IMR-90 (cell line): Measurements from ENCODE around the gene FUT2. TPM values are rescaled to one million over a fixed set of nuclear protein-coding genes. Genes with fewer than 3 reads are reported as not detected.

ENCODE experiments used
- ATAC-seq: fragments of 200-7000 bp; cut with Tn5 transposase; 2 replicates; pipeline ENCODE4 v1.9.1; 2020; ENCODE audit warnings: low read depth, mild to moderate bottlenecking, moderate library complexity
- BruUV-seq: library from RNA; stranded (reverse); fragments of 400-500 nt; replicated peaks from 2 replicates; lab custom pipeline; 2021; lab: Mats Ljungman, UMichigan
- CTCF ChIA-PET: fragments of 300-600 bp; formaldehyde crosslinking; extraction: SDS; loops from one replicate; lab custom pipeline; 2021; ENCODE audit warnings: antibody characterized with exemption; lab: Yijun Ruan, JAX
- POLR2A ChIA-PET: fragments of 300-600 bp; sonication (Branson Sonifier 250); formaldehyde crosslinking; loops from one replicate; lab custom pipeline; 2022; ENCODE audit warnings: antibody characterized with exemption; ENCODE audit not compliant: unreplicated experiment; lab: Charles Lee
- DNase-seq: peaks from one replicate; pipeline ENCODE4 v3.0.0; 2013
- H2AFZ ChIP-seq: replicated peaks from 2 replicates; pipeline ENCODE3; 2013; ENCODE audit warnings: low read length, mild to moderate bottlenecking; ENCODE audit not compliant: poor library complexity
- H2AK5ac ChIP-seq: 2 replicates; pipeline ENCODE4 v1.6.1; 2013; ENCODE audit warnings: low read depth, low read length, inconsistent platforms
- H2AK9ac ChIP-seq: replicated peaks from 2 replicates; pipeline ENCODE3; 2013; ENCODE audit warnings: mild to moderate bottlenecking, low read depth, low read length, moderate library complexity; ENCODE audit not compliant: poor library complexity
- H2BK120ac ChIP-seq: 2 replicates; pipeline ENCODE4 v1.6.1; 2013; ENCODE audit warnings: low read depth, low read length, inconsistent platforms
- H2BK15ac ChIP-seq: 3 replicates; pipeline ENCODE4 v1.6.1; 2013; ENCODE audit warnings: low read depth, low read length, inconsistent platforms
- H2BK20ac ChIP-seq: 2 replicates; pipeline ENCODE4 v1.6.1; 2013; ENCODE audit warnings: low read depth, mild to moderate bottlenecking, inconsistent platforms, low read length, moderate library complexity
- H2BK5ac ChIP-seq: 2 replicates; pipeline ENCODE4 v1.6.1; 2013; ENCODE audit warnings: mild to moderate bottlenecking, low read depth, low read length, inconsistent platforms; ENCODE audit not compliant: poor library complexity, severe bottlenecking
- H3K14ac ChIP-seq: replicated peaks from 2 replicates; pipeline ENCODE4 v1.6.1; 2013; ENCODE audit warnings: low read depth, low read length, inconsistent platforms
- H3K18ac ChIP-seq: 2 replicates; pipeline ENCODE4 v1.6.1; 2013; ENCODE audit warnings: low read depth, low read length, control low read depth
- H3K23ac ChIP-seq: 2 replicates; pipeline ENCODE4 v1.6.1; 2013; ENCODE audit warnings: low read depth, low read length, inconsistent platforms
- H3K27ac ChIP-seq: 2 replicates; pipeline ENCODE4 v1.5.1; 2013; ENCODE audit warnings: mild to moderate bottlenecking, control low read depth, low read length; ENCODE audit not compliant: insufficient read depth
- H3K27me3 ChIP-seq: 2 replicates; pipeline ENCODE4 v1.6.1; 2013; ENCODE audit warnings: low read length; ENCODE audit not compliant: control insufficient read depth, insufficient read depth
- H3K36me3 ChIP-seq: 2 replicates; pipeline ENCODE4 v1.6.1; 2013; ENCODE audit warnings: low read length, mixed read lengths; ENCODE audit not compliant: control insufficient read depth, insufficient read depth
- H3K4ac ChIP-seq: 2 replicates; pipeline ENCODE4 v1.6.1; 2013; ENCODE audit warnings: low read depth, low read length, inconsistent platforms
- H3K4me1 ChIP-seq: 2 replicates; pipeline ENCODE4 v1.6.1; 2013; ENCODE audit warnings: low read length, mixed read lengths; ENCODE audit not compliant: control insufficient read depth, insufficient read depth
- H3K4me2 ChIP-seq: 2 replicates; pipeline ENCODE4 v1.6.1; 2013; ENCODE audit warnings: low read depth, mild to moderate bottlenecking, control low read depth, low read length, moderate library complexity
- H3K4me3 ChIP-seq: 2 replicates; pipeline ENCODE4 v1.5.1; 2013; ENCODE audit warnings: low read depth, mild to moderate bottlenecking, control low read depth, low read length, moderate library complexity; ENCODE audit not compliant: insufficient read depth
- H3K56ac ChIP-seq: 2 replicates; pipeline ENCODE4 v1.6.1; 2013; ENCODE audit warnings: low read length, inconsistent platforms; ENCODE audit not compliant: insufficient read depth; ENCODE audit errors: extremely low read depth
- H3K79me1 ChIP-seq, 2 experiments: 2 replicates each; pipeline ENCODE4 v1.6.1; 2013; ENCODE audit warnings: low read length in 2 of 2, inconsistent platforms in 1 of 2, low read depth in 1 of 2
- H3K9ac ChIP-seq: 2 replicates; pipeline ENCODE4 v1.6.1; 2013; ENCODE audit warnings: low read depth, low read length, control low read depth
- H3K9me1 ChIP-seq: 2 replicates; pipeline ENCODE4 v1.6.1; 2013; ENCODE audit warnings: low read length, inconsistent platforms; ENCODE audit not compliant: insufficient read depth
- H3K9me3 ChIP-seq: 2 replicates; pipeline ENCODE4 v1.6.1; 2013; ENCODE audit warnings: low read length; ENCODE audit not compliant: control insufficient read depth, insufficient read depth
- H4K20me1 ChIP-seq: 2 replicates; pipeline ENCODE4 v1.6.1; 2013; ENCODE audit warnings: low read length, inconsistent platforms; ENCODE audit not compliant: insufficient read depth
- H4K5ac ChIP-seq: 2 replicates; pipeline ENCODE4 v1.6.1; 2013; ENCODE audit warnings: mild to moderate bottlenecking, low read depth, low read length, control low read depth
- H4K8ac ChIP-seq, 2 experiments: 2 replicates each; pipeline ENCODE4 v1.6.1; 2013; ENCODE audit warnings: low read depth in 2 of 2, low read length in 2 of 2, control low read depth in 1 of 2, inconsistent platforms in 1 of 2
- H4K91ac ChIP-seq: 2 replicates; pipeline ENCODE4 v1.6.1; 2013; ENCODE audit warnings: low read depth, low read length, inconsistent platforms; ENCODE audit not compliant: insufficient read depth
- CEBPB ChIP-seq: IDR thresholded peaks from 2 replicates; pipeline ENCODE4 v1.6.1; 2012; ENCODE audit warnings: low read depth, low read length, improper control_type of control experiment
- CHD1 ChIP-seq: IDR thresholded peaks from 2 replicates; pipeline ENCODE4 v1.6.1; 2012; ENCODE audit warnings: low read depth, low read length, improper control_type of control experiment
- FOS ChIP-seq: fragments of 150-350 bp; IDR thresholded peaks from 2 replicates; pipeline ENCODE4 v1.6.1; 2016; ENCODE audit warnings: low read depth, low read length
- POLR2A ChIP-seq: IDR thresholded peaks from 2 replicates; pipeline ENCODE4 v1.6.1; 2012; ENCODE audit warnings: mild to moderate bottlenecking, low read depth, low read length
- RCOR1 ChIP-seq: IDR thresholded peaks from 2 replicates; pipeline ENCODE4 v1.6.1; 2012; ENCODE audit warnings: mild to moderate bottlenecking, low read length, improper control_type of control experiment; ENCODE audit not compliant: insufficient replicate concordance
- WGBS, 2 experiments: methylation state at CpG; one replicate each; pipeline versions ENCODE4 v1.1.5 to v1.1.7; 2013; ENCODE audit warnings: missing lambda C conversion rate in 2 of 2; ENCODE audit not compliant: insufficient read length in 1 of 2; ENCODE audit errors: extremely low coverage in 2 of 2; 5-methylcytosine and 5-hydroxymethylcytosine counted together
- dilution Hi-C: fragments of 300-500 bp; cut with HindIII; formaldehyde crosslinking; loops from one replicate; pipeline ENCODE4 v1.14.3; 2018; ENCODE audit warnings: low sequenced_read_pairs; ENCODE audit not compliant: unreplicated experiment
- in situ Hi-C: fragments of 300-500 bp; cut with MboI; formaldehyde crosslinking; loops from 3 replicates; pipeline ENCODE4 v1.14.3; 2019; ENCODE audit warnings: low sequenced_read_pairs, inconsistent platforms, mixed read lengths
- intact Hi-C: fragments of 100-400 bp; cut with micrococcal nuclease; formaldehyde crosslinking; loops from 2 replicates; pipeline ENCODE4 v1.10.0; 2022
- polyA plus RNA-seq, 3 experiments: library from polyadenylated mRNA; depleted of rRNA; stranded (reverse); fragments of >200 nt; gene quantifications; 2 replicates each; pipeline ENCODE4 v1.2.3, GENCODE V29; 2012; ENCODE audit warnings: low replicate concordance in 1 of 3
- total RNA-seq: library from RNA; depleted of rRNA; stranded (reverse); fragments of >200 nt; gene quantifications from 2 replicates; pipeline ENCODE4 v1.2.3, GENCODE V29; 2012

The FUT2 gene
- total and polyA plus RNA-seq, 2 of the 4 experiments (the other 2 are of a cell fraction): not detected

DNA sequence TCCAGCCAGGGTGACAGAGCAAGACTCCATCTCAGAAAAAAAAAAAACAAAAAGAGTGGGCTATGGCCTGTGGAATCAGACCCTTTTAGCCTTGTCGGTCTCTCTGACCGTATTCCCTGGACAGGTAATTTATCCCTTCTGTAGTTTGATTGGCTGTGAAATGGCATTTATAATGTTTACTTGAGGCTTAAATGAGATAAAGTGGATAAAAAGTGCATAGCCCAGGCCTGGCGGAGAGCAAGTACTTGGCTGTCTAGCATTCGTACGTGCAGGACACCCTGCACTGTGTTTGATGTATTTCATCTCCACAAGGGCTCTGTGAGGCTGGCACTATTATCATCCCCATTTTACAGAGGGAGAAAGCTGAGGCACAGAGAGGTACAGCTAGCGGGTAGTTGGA lies 30.0 kb upstream of the FUT2 start:
- Histone ChIP-seq H3K4ac (no peak overlapping the region), H2AK9ac (no peak overlapping the region), H3K27me3 (peaks cover 2% of the 10 kb centered on the region), H3K4me3 (no peak overlapping the region), H3K79me1 (no peaks in the 10 kb centered on the region), H4K5ac (no peak overlapping the region), H4K91ac (no peak overlapping the region), H3K4me1 (no peaks in the 10 kb centered on the region), H3K9ac (no peak overlapping the region), H3K23ac (no peak overlapping the region), H3K9me3 (no peaks in the 10 kb centered on the region), H2BK5ac (no peak overlapping the region), H2BK15ac (no peak overlapping the region), H4K20me1 (no peaks in the 10 kb centered on the region), H4K8ac (no peak overlapping the region), H3K9me1 (no peaks in the 10 kb centered on the region), H3K18ac (no peak overlapping the region), H2BK120ac (no peak overlapping the region), H2BK20ac (no peak overlapping the region), H3K36me3 (no peaks in the 10 kb centered on the region), H3K56ac (no peak overlapping the region), H2AK5ac (no peak overlapping the region), H3K14ac (no peak overlapping the region), H2AFZ (no peak overlapping the region), H3K4me2 (no peak overlapping the region), H3K27ac (no peak overlapping the region)
- TF ChIP-seq CEBPB (no peak), RCOR1 (no peak), POLR2A (no peak), CHD1 (no peak), FOS (no peak)
- no CpG with 5 or more reads among the region's 6 CpGs for WGBS, 2 experiments
- CTCF ChIA-PET: no interaction called here
- POLR2A ChIA-PET: no interaction called here
- BruUV-seq: no TSS peak
- DNase-seq (no peak), ATAC-seq (no peak)
- in situ Hi-C loops (no loop called here), intact Hi-C loops (no loop called here), dilution Hi-C loops (no loop called here)
